HepG2 (cell line): ENCODE measurements around the gene OR2T8. TPM values are rescaled to one million over a fixed set of nuclear protein-coding genes. Genes with fewer than 3 reads are reported as not detected.

Source experiments
- ATAC-seq: fragments of 200-7000 bp; cut with Tn5 transposase; 3 replicates; pipeline ENCODE4 v1.9.1; 2020; ENCODE audit warnings: mild to moderate bottlenecking, moderate library complexity
- BruUV-seq: library from RNA; stranded (reverse); fragments of 400-500 nt; replicated peaks from 2 replicates; lab custom pipeline; 2021; lab: Mats Ljungman, UMichigan
- CTCF ChIA-PET: fragments of 300-600 bp; formaldehyde crosslinking; extraction: SDS; loops from one replicate; lab custom pipeline; 2021; ENCODE audit warnings: low total read pairs, inconsistent platforms, low intra/inter-chr PET ratio; lab: Yijun Ruan, JAX
- POLR2A ChIA-PET: fragments of 350-600 bp; sonication (Branson Sonifier 250); formaldehyde crosslinking; loops from one replicate; lab custom pipeline; 2020; ENCODE audit warnings: antibody characterized with exemption, inconsistent platforms; lab: Yijun Ruan, JAX
- DNase-seq: peaks from one replicate; pipeline ENCODE4 v3.0.0-alpha.2; 2015; ENCODE audit warnings: low spot score
- FAIRE-seq: peaks from 3 replicates; lab custom pipeline; 2011; peaks lifted over from hg19 to GRCh38; lab: Jason Lieb, UNC
- H2AFZ ChIP-seq: one replicate; pipeline ENCODE4 v1.6.1; 2011; ENCODE audit warnings: low read length, inconsistent platforms
- H3K27ac ChIP-seq: fragments of 300-600 bp; 3 replicates; pipeline ENCODE4 v1.8.0; 2011; ENCODE audit warnings: mixed run types, mild to moderate bottlenecking, mixed read lengths, low read length, inconsistent platforms; ENCODE audit not compliant: insufficient read depth; ENCODE audit errors: extremely low read length
- H3K27me3 ChIP-seq, 2 experiments: fragments of 200-600 bp in 1 of 2; 2 replicates in 1 of 2; 3 replicates in 1 of 2; pipeline versions ENCODE4 v1.6.0 to v1.8.0; 2011; ENCODE audit warnings: low read length in 2 of 2, mild to moderate bottlenecking in 2 of 2, moderate library complexity in 2 of 2, inconsistent platforms in 1 of 2; ENCODE audit not compliant: insufficient read depth in 2 of 2, control insufficient read depth in 1 of 2
- H3K36me3 ChIP-seq, 2 experiments: fragments of 200-600 bp in 1 of 2; replicated peaks in 1 of 2; 2 replicates in 1 of 2; 3 replicates in 1 of 2; pipeline versions ENCODE4 v1.5.1 to v1.8.0; 2011; ENCODE audit warnings: low read length in 2 of 2, inconsistent platforms in 1 of 2; ENCODE audit not compliant: insufficient read depth in 2 of 2, control insufficient read depth in 1 of 2
- H3K4me1 ChIP-seq: 2 replicates; pipeline ENCODE4 v1.5.1; 2012; ENCODE audit warnings: low read length, inconsistent platforms; ENCODE audit not compliant: insufficient read depth
- H3K4me2 ChIP-seq: 2 replicates; pipeline ENCODE4 v1.6.0; 2011; ENCODE audit warnings: low read depth, low read length, inconsistent platforms
- H3K4me3 ChIP-seq, 3 experiments: fragments of 200-600 bp in 1 of 3; sonication (generic), shearing (Covaris generic) in 1 of 3; replicated peaks in 1 of 3; 2 replicates each; pipeline ENCODE4 v1.5.1; 2011 to 2016; ENCODE audit warnings: low read length in 3 of 3, inconsistent platforms in 2 of 3, low read depth in 2 of 3, mild to moderate bottlenecking in 2 of 3, control low read depth in 1 of 3, mixed read lengths in 1 of 3; ENCODE audit not compliant: insufficient read depth in 1 of 3
- H3K79me2 ChIP-seq: one replicate; pipeline ENCODE4 v1.6.1; 2011; ENCODE audit warnings: low read length, inconsistent platforms; ENCODE audit not compliant: insufficient read depth
- H3K9ac ChIP-seq: 2 replicates; pipeline ENCODE4 v1.6.0; 2011; ENCODE audit warnings: mild to moderate bottlenecking, low read depth, low read length, inconsistent platforms; ENCODE audit not compliant: insufficient read depth
- H3K9me3 ChIP-seq: 2 replicates; pipeline ENCODE4 v1.5.1; 2012; ENCODE audit warnings: mild to moderate bottlenecking, low read length
- H4K20me1 ChIP-seq: 2 replicates; pipeline ENCODE4 v1.6.0; 2011; ENCODE audit warnings: inconsistent platforms, mild to moderate bottlenecking, low read length, moderate library complexity; ENCODE audit not compliant: insufficient read depth
- GATAD2A ChIP-seq: IDR thresholded peaks from 2 replicates; pipeline ENCODE4 v1.6.1; 2016
- KLF16 ChIP-seq, 2 experiments: sonication (generic) in 1 of 2; formaldehyde crosslinking in 1 of 2; IDR thresholded peaks; 2 replicates each; pipeline versions ENCODE4 v1.6.1 to v1.8.0; 2016 to 2023; ENCODE audit warnings: missing genetic modification reagents in 2 of 2, missing compliant biosample characterization in 1 of 2
- MIER3 ChIP-seq: IDR thresholded peaks from 2 replicates; pipeline ENCODE4 v1.6.1; 2016; ENCODE audit warnings: missing compliant biosample characterization, borderline replicate concordance
- NR2C2 ChIP-seq: sonication (generic); formaldehyde crosslinking; IDR thresholded peaks from 2 replicates; pipeline ENCODE4 v1.4.0; 2020; ENCODE audit warnings: missing genetic modification reagents, mild to moderate bottlenecking, moderate library complexity, borderline replicate concordance
- PITX1 ChIP-seq: sonication (generic); formaldehyde crosslinking; IDR thresholded peaks from 2 replicates; pipeline ENCODE4 v1.5.1; 2020; ENCODE audit warnings: mild to moderate bottlenecking, missing genetic modification reagents
- REL ChIP-seq: sonication (generic); formaldehyde crosslinking; conservative IDR thresholded peaks from 2 replicates; pipeline ENCODE4 v1.8.0; 2022; ENCODE audit warnings: mild to moderate bottlenecking, missing genetic modification reagents, moderate library complexity
- SATB2 ChIP-seq: sonication (generic); formaldehyde crosslinking; IDR thresholded peaks from 2 replicates; pipeline ENCODE4 v1.5.0; 2020; ENCODE audit warnings: missing genetic modification reagents
- SP140L ChIP-seq: sonication (generic); formaldehyde crosslinking; IDR thresholded peaks from 2 replicates; pipeline ENCODE4 v1.4.0; 2020; ENCODE audit warnings: missing genetic modification reagents, borderline replicate concordance
- YEATS2 ChIP-seq: sonication (generic); formaldehyde crosslinking; IDR thresholded peaks from 2 replicates; pipeline ENCODE4 v1.4.0; 2020; ENCODE audit warnings: missing genetic modification reagents, borderline replicate concordance
- ZNF180 ChIP-seq: sonication (generic); formaldehyde crosslinking; IDR thresholded peaks from 2 replicates; pipeline ENCODE4 v1.4.0; 2020; ENCODE audit warnings: low read depth, missing genetic modification reagents, borderline replicate concordance
- ZNF343 ChIP-seq: sonication (generic); formaldehyde crosslinking; IDR thresholded peaks from 2 replicates; pipeline ENCODE4 v1.4.0; 2020; ENCODE audit warnings: mild to moderate bottlenecking, missing genetic modification reagents
- ZNF562 ChIP-seq: sonication (generic); formaldehyde crosslinking; IDR thresholded peaks from 2 replicates; pipeline ENCODE4 v1.8.0; 2022; ENCODE audit warnings: missing genetic modification reagents, borderline replicate concordance
- WGBS: methylation state at CpG from one replicate; pipeline ENCODE4 v1.1.6; 2017; ENCODE audit warnings: low lambda C conversion rate; 5-methylcytosine and 5-hydroxymethylcytosine counted together
- in situ Hi-C: cut with HindIII; loops from 2 replicates; pipeline ENCODE4 v1.10.0; 2017; ENCODE audit warnings: low pct_unique_long_range_greater_than_20kb; ENCODE audit not compliant: extremely low pct_ligation_motif_present
- intact Hi-C: fragments of 100-400 bp; cut with micrococcal nuclease; formaldehyde crosslinking; loops from one replicate; pipeline ENCODE4 v1.10.0; 2022; ENCODE audit not compliant: unreplicated experiment
- polyA plus RNA-seq, 8 experiments: library from polyadenylated mRNA; depleted of rRNA in 3 of 8; stranded (reverse) in 7 of 8; unstranded in 1 of 8; fragments of >200 nt; fragmentation: Illumina TruSeq in 4 of 8; extraction: Trizol in 4 of 8; gene quantifications; 2 replicates each; pipeline versions ENCODE4 v1.2.1 to v1.2.3, GENCODE V29; 2011 to 2016; ENCODE audit warnings: low read depth in 4 of 8, missing spikeins in 1 of 8, mixed read lengths in 1 of 8; ENCODE audit not compliant: insufficient read depth in 1 of 8
- total RNA-seq, 5 experiments: library from RNA; depleted of rRNA; stranded (reverse); fragments of >200 nt; fragmentation: Illumina TruSeq; extraction: Trizol; gene quantifications; 2 replicates each; pipeline ENCODE4 v1.2.3, GENCODE V29; 2016; ENCODE audit warnings: low read depth in 1 of 5
- TF ChIP-seq, protein P1 (sequence below): sonication (generic); formaldehyde crosslinking; IDR thresholded peaks from 2 replicates; pipeline ENCODE4 v1.8.0; 2022; ENCODE audit warnings: missing genetic modification reagents, mild to moderate bottlenecking, moderate library complexity, borderline replicate concordance
- TF ChIP-seq, protein P2 (sequence below): sonication (generic); formaldehyde crosslinking; IDR thresholded peaks from 2 replicates; pipeline ENCODE4 v1.4.0; 2020; ENCODE audit warnings: low read depth, mild to moderate bottlenecking, missing genetic modification reagents

OR2T8 gene
- total and polyA plus RNA-seq, 2 of the 13 experiments (the other 11 are each of a cell fraction or from before 2014, with no cell fraction given): not detected

- in situ Hi-C loops: no loop called here
- no peak overlapping the region for H3K4me3 ChIP-seq
Observed at GRCh38 chr1:247966532-247967204, 46.6 kb downstream of the OR2T8 start.

More at GRCh38 chr1:247966532-247967204, 46.6 kb downstream of the OR2T8 start:
- no peaks in the 10 kb centered on the region for H3K4me1 ChIP-seq
- intact Hi-C loops: no loop called here
- no peak overlapping the region for H3K9ac ChIP-seq
- H3K27me3 ChIP-seq: no peaks in the 10 kb centered on the region
- H3K9me3 ChIP-seq: peaks cover 64% of the 10 kb centered on the region
- no peaks in the 10 kb centered on the region for H3K36me3 ChIP-seq
- 8% methylated on average over 5 of the region's 5 CpGs for WGBS
- H3K27ac ChIP-seq: no peak overlapping the region
- H3K79me2 ChIP-seq: no peaks in the 10 kb centered on the region
- ChIA-PET POLR2A (no interaction called here), CTCF (no interaction called here)
- no peaks in the 10 kb centered on the region for H4K20me1 ChIP-seq
- DNase-seq (no peak), FAIRE-seq (no peak), ATAC-seq (no peak)
- no peak overlapping the region for H3K4me2 ChIP-seq
- BruUV-seq: no TSS peak
- no peak overlapping the region for H2AFZ ChIP-seq
- TF ChIP-seq MIER3 (no peak), ZNF343 (CRISPR knock-in tag) (no peak), YEATS2 (CRISPR knock-in tag) (no peak), SP140L (no peak), ZNF562 (CRISPR knock-in tag) (no peak), REL (CRISPR knock-in tag) (no peak), NR2C2 (CRISPR knock-in tag) (no peak), PITX1 (CRISPR knock-in tag) (no peak), KLF16 (CRISPR knock-in tag; IDR thresholded peaks at IDR 0.05) (no peak), SATB2 (CRISPR knock-in tag) (no peak), ZNF180 (CRISPR knock-in tag) (no peak), GATAD2A (no peak)
- TF ChIP-seq, protein P1, sequence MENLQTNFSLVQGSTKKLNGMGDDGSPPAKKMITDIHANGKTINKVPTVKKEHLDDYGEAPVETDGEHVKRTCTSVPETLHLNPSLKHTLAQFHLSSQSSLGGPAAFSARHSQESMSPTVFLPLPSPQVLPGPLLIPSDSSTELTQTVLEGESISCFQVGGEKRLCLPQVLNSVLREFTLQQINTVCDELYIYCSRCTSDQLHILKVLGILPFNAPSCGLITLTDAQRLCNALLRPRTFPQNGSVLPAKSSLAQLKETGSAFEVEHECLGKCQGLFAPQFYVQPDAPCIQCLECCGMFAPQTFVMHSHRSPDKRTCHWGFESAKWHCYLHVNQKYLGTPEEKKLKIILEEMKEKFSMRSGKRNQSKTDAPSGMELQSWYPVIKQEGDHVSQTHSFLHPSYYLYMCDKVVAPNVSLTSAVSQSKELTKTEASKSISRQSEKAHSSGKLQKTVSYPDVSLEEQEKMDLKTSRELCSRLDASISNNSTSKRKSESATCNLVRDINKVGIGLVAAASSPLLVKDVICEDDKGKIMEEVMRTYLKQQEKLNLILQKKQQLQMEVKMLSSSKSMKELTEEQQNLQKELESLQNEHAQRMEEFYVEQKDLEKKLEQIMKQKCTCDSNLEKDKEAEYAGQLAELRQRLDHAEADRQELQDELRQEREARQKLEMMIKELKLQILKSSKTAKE (CRISPR knock-in tag): no peak
- TF ChIP-seq, protein P2, sequence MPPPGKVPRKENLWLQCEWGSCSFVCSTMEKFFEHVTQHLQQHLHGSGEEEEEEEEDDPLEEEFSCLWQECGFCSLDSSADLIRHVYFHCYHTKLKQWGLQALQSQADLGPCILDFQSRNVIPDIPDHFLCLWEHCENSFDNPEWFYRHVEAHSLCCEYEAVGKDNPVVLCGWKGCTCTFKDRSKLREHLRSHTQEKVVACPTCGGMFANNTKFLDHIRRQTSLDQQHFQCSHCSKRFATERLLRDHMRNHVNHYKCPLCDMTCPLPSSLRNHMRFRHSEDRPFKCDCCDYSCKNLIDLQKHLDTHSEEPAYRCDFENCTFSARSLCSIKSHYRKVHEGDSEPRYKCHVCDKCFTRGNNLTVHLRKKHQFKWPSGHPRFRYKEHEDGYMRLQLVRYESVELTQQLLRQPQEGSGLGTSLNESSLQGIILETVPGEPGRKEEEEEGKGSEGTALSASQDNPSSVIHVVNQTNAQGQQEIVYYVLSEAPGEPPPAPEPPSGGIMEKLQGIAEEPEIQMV (CRISPR knock-in tag): no peak
